Right lobe of liver (tissue), 4 donors: Measurements from ENCODE around the gene SACM1L.

Experiments
- POLR2A ChIP-seq: fragments of 450-650 bp; IDR thresholded peaks from one replicate; pipeline ENCODE4 v1.6.1; 2017; ENCODE audit warnings: antibody characterized with exemption, mild to moderate bottlenecking
- TF ChIP-seq, protein P1 (sequence below), 4 donors: fragments of 200-600 bp in 3 of 4; fragments of 450-650 bp in 1 of 4; IDR thresholded peaks; one replicate each; pipeline versions ENCODE4 v1.5.1 to v1.8.0; 2016 to 2022; ENCODE audit warnings: antibody characterized with exemption in 4 of 4, mild to moderate bottlenecking in 2 of 4
- donor health status: DM: no; HTN: no; CAD: no.
- donor health status: DM: no; HTN: no; CAD: no.
- donor health status: DM: no; HTN: yes; CAD: no.

DNA sequence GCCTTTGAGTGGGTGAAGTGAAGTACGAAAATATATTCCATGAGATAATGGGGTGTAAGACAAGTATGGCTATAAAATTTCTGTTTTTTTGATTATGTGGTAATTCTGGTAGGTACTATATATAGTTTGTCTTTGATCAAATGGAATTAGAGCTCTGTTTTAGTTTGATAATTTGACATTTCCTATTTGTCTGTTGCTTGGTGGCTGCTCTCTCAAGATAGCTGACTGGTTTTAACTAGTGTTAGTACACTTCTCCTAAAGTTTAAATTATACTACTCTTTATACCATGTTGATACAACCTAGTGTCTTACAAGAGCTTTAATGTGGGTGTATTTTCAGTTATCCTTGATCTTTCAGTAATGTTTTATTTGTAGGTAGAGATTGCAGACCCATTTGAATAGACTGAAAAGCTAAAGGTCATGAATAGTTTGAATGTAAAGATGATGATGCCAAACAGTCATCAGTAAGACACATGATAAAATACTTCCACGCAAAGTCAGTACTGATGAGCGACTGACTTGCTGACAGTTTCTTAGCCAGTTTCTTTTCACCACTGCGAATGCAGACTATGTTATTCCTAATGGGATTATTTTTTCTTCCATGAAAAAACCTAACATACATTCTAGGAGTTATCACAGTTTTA lies 15.2 kb downstream of the SACM1L start:
- TF ChIP-seq POLR2A, result no peak
- TF ChIP-seq, protein P1, sequence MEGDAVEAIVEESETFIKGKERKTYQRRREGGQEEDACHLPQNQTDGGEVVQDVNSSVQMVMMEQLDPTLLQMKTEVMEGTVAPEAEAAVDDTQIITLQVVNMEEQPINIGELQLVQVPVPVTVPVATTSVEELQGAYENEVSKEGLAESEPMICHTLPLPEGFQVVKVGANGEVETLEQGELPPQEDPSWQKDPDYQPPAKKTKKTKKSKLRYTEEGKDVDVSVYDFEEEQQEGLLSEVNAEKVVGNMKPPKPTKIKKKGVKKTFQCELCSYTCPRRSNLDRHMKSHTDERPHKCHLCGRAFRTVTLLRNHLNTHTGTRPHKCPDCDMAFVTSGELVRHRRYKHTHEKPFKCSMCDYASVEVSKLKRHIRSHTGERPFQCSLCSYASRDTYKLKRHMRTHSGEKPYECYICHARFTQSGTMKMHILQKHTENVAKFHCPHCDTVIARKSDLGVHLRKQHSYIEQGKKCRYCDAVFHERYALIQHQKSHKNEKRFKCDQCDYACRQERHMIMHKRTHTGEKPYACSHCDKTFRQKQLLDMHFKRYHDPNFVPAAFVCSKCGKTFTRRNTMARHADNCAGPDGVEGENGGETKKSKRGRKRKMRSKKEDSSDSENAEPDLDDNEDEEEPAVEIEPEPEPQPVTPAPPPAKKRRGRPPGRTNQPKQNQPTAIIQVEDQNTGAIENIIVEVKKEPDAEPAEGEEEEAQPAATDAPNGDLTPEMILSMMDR (IDR thresholded peaks at IDR 0.05), result no peak
